ENCODE measurements around the gene ZFP3. TPM values are rescaled to one million over a fixed set of nuclear protein-coding genes. Genes with fewer than 3 reads are reported as not detected.
"Not testable (repeated sequence)": the region's sequence is repeated elsewhere in the genome, so short reads cannot be mapped to it uniquely, and the experiment has no call there.

Gene ZFP3
- 0.38 TPM for total RNA-seq (ENCODE audit: unreplicated experiment)
- long read RNA-seq: 0 reads

DNA sequence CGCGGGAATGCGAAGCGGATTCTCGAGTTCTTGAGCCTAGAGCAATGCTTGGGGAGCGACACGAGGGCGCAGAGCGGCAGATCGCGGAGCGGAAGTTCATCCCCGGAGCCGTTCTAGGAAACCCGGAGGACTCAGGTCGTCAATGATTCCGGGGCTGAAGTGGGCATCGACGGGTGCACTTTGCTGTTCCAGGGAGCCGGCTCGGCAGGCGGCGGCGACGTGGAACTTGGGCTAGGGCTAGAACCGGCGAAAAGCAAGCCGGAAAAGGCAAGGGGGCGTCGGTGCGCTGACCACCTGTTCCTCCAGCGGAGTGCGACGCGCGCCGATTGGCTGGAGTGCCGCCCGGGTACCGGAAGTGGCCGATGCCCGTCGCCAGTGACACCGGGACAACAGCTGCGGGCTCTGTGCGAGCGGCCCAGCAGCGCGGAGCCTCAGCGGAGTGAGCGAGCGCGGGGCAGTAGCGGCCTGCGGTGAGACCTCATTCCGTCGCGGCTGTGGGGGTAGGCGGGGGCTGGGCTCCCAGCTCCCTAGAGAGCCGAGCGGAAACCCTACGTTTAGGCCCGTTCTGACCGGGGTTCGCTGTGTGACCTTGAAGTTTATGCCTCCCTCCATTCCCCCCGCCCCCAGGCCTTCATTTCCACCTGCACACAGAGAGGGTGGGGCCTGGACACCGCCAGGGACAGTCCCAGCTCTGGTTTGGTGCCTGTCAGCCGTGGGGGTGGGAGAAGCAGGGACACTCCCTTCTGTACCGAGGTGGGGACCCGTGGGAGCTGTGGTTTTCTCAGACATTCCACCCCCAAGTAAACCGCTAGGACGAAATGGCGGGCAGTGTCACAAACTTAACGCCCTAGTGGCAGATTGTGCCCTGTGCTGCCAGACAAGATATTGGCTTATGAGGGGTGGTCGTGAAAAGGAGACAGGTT, at the start of gene ZFP3:
Gene ZFP3, plus strand, starts transcription at position 362 of the 923 bp plus-strand sequence. CDS start 13,038 bp downstream, outside the sequence.
- TF ChIP-seq, protein P1, sequence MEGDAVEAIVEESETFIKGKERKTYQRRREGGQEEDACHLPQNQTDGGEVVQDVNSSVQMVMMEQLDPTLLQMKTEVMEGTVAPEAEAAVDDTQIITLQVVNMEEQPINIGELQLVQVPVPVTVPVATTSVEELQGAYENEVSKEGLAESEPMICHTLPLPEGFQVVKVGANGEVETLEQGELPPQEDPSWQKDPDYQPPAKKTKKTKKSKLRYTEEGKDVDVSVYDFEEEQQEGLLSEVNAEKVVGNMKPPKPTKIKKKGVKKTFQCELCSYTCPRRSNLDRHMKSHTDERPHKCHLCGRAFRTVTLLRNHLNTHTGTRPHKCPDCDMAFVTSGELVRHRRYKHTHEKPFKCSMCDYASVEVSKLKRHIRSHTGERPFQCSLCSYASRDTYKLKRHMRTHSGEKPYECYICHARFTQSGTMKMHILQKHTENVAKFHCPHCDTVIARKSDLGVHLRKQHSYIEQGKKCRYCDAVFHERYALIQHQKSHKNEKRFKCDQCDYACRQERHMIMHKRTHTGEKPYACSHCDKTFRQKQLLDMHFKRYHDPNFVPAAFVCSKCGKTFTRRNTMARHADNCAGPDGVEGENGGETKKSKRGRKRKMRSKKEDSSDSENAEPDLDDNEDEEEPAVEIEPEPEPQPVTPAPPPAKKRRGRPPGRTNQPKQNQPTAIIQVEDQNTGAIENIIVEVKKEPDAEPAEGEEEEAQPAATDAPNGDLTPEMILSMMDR (IDR thresholded peaks at IDR 0.05; ENCODE audit: unreplicated experiment): no peak
- H3K4me3 Mint-ChIP-seq (ENCODE audit: unreplicated experiment): peak within 1 kb of the TSS; percentile 72
- H3K9me3 Mint-ChIP-seq (ENCODE audit: unreplicated experiment): no peaks in the 10 kb centered on the region
- H3K27ac Mint-ChIP-seq (ENCODE audit: unreplicated experiment): no peak within 1 kb of the TSS
- peaks cover 3% of the 10 kb centered on the region for H3K4me1 Mint-ChIP-seq (ENCODE audit: unreplicated experiment)
- H3K27me3 Mint-ChIP-seq (ENCODE audit: unreplicated experiment): peaks cover 10% of the 10 kb centered on the region
- DNase-seq (ENCODE audit: low spot score): peak; percentile 9
- H3K36me3 Mint-ChIP-seq (ENCODE audit: low read depth, unreplicated experiment): no peaks in the 10 kb centered on the region

DNA sequence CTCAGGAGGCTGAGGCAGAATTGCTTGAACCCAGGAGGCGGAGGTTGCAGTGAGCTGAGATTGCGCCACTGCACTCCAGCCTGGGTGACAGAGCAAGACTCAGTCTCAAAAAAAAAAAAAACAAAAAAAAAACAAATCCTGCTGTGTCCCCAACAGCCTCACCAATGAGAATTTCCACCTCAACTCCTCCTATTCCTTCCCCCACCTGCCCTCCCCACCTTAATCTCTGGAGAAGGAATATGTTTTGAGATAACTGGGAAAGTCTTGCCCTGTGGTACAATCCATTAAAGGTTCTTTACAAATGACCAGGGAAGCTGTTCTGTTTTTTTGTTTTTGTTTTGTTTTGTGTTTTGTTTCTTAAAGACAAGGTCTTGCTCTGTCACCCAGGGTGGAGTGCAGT, 48.1 kb upstream of the ZFP3 start:
- not testable (repeated sequence) for DNase-seq (ENCODE audit: low spot score); H3K36me3 Mint-ChIP-seq (ENCODE audit: low read depth, unreplicated experiment); H3K4me1 Mint-ChIP-seq (ENCODE audit: unreplicated experiment); H3K27ac Mint-ChIP-seq (ENCODE audit: unreplicated experiment); H3K9me3 Mint-ChIP-seq (ENCODE audit: unreplicated experiment); H3K27me3 Mint-ChIP-seq (ENCODE audit: unreplicated experiment); H3K4me3 Mint-ChIP-seq (ENCODE audit: unreplicated experiment)

DNA sequence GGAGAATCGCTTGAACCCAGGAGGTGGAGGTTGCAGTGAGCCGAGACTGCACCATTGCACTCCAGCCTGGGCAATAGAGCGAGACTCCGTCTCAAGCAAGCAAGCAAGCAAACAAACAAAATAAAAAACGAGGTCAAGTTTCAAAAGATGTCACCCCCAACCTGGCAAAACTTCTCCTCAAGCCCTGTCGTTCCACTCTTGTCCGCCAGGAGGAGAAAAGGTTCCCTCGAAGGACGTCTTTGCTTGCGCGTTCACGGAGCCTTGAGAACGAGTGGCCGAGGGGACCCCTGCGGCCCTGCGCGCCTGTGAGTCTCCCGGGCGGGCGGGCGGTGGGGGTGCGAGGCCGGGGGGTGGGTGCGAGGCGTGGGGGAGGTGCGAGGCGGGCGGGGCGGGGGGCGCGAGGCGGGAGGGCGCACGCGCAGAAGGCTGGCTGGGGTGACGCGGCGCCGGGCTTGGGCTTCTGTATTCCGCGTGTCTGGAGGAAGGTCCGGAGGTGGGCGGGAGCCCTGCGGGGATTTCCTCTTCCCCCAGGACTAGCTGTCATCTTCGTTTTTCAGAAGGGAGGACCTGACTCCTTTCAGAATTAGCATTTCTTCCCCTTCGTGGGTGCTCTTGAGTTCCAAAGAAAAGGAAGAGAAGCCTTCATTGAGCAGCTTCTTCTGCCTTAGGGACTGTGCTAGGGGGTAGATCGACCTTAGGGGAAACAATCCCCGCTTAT, 46.7 kb upstream of the ZFP3 start:
- no peaks in the 10 kb centered on the region for H3K36me3 Mint-ChIP-seq (ENCODE audit: low read depth, unreplicated experiment)
- peak overlapping the region; percentile 78 for H3K4me3 Mint-ChIP-seq (ENCODE audit: unreplicated experiment)
- H3K9me3 Mint-ChIP-seq (ENCODE audit: unreplicated experiment): no peaks in the 10 kb centered on the region
- TF ChIP-seq, protein P1 (IDR thresholded peaks at IDR 0.05; ENCODE audit: unreplicated experiment): peak; percentile 83
- peaks cover 3% of the 10 kb centered on the region for H3K4me1 Mint-ChIP-seq (ENCODE audit: unreplicated experiment)
- DNase-seq (ENCODE audit: low spot score): peak; percentile 86
- H3K27ac Mint-ChIP-seq (ENCODE audit: unreplicated experiment): peak overlapping the region; percentile 64
- peaks cover 7% of the 10 kb centered on the region for H3K27me3 Mint-ChIP-seq (ENCODE audit: unreplicated experiment)

DNA sequence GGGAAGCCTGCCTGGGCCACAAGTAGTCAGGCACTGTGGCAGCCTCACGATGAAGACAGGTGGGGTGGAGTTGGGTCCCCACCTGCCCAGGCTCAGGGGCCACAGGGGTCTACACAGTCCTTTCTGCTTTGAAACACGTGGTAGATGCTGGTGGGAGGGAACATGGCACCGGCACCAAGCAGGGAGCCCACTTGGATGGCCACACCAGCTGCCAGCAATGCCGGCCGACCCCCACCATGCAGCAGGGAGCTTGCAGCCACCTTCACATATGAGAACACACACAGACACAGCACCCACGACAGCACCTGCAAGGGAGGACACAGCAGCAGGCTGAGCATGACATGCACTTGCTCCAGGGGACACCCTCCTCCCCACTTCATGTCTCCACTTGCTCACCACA, 45.4 kb upstream of the ZFP3 start:
- peaks cover 7% of the 10 kb centered on the region for H3K27me3 Mint-ChIP-seq (ENCODE audit: unreplicated experiment)
- H3K9me3 Mint-ChIP-seq (ENCODE audit: unreplicated experiment): no peaks in the 10 kb centered on the region

DNA sequence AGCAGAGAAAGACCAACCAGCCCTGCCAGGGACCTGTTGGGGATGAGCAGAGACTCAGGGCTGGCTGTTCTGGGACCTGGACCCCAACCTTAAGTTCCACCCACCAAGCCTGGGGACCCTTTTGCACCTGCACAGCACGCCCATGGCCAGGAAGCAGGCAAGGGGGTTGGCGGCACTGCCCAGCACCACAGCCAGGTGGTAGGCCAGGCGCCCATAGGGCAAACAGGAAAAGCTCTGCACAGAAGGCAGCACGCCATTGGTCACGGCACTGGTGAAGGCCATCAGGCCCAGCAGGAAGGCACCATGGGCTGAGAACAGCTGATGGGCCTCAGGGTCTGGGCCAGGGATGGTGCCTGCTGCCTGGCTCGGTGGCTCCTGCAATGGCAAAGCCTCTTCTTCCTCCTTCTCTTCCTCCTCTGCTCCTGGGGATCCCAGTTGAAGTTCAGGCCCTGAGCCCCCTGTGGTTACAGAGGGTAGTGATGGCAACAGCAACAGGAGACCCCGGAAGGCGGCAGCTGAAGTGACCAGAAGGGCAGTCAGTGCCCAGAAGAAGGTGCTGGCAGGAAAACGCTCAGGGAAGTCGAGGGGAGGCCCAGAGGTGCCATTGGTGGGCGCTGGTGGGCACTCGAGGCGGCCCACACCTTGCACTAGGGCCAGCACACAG, 44.8 kb upstream of the ZFP3 start:
- H3K27me3 Mint-ChIP-seq (ENCODE audit: unreplicated experiment): peaks cover 7% of the 10 kb centered on the region

More for the DNA sequence above, 45.4 kb upstream of the ZFP3 start:
- Mint-ChIP-seq H3K4me3 (ENCODE audit: unreplicated experiment) (no peak overlapping the region), H3K36me3 (ENCODE audit: low read depth, unreplicated experiment) (no peaks in the 10 kb centered on the region), H3K4me1 (ENCODE audit: unreplicated experiment) (peaks cover 3% of the 10 kb centered on the region), H3K27ac (ENCODE audit: unreplicated experiment) (no peak overlapping the region)
- TF ChIP-seq, protein P1 (IDR thresholded peaks at IDR 0.05; ENCODE audit: unreplicated experiment): no peak
- DNase-seq (ENCODE audit: low spot score): no peak

More for the DNA sequence above, 44.8 kb upstream of the ZFP3 start:
- no peak for DNase-seq (ENCODE audit: low spot score)
- Mint-ChIP-seq H3K9me3 (ENCODE audit: unreplicated experiment) (no peaks in the 10 kb centered on the region), H3K27ac (ENCODE audit: unreplicated experiment) (no peak overlapping the region), H3K4me1 (ENCODE audit: unreplicated experiment) (peaks cover 3% of the 10 kb centered on the region), H3K4me3 (ENCODE audit: unreplicated experiment) (no peak overlapping the region), H3K36me3 (ENCODE audit: low read depth, unreplicated experiment) (no peaks in the 10 kb centered on the region)
- TF ChIP-seq, protein P1 (IDR thresholded peaks at IDR 0.05; ENCODE audit: unreplicated experiment): no peak

Data from endothelial cell (in vitro differentiated cells).